Skin of body (tissue), 3 donors: ENCODE data around the gene METTL17. TPM values are rescaled to one million over a fixed set of nuclear protein-coding genes. Genes with fewer than 3 reads are reported as not detected.

Source experiments
- DNase-seq: peaks from one replicate; lab custom pipeline; 2025; lab: John Stamatoyannopoulos, UW
- small RNA-seq: library from RNA; depleted of rRNA; stranded (forward); fragments of <200 nt; gene quantifications from one replicate; pipeline ENCODE3, GENCODE V24; 2014; ENCODE audit warnings: low replicate concordance
- total RNA-seq: library from RNA; depleted of rRNA; stranded (reverse); fragments of >200 nt; gene quantifications from one replicate; pipeline ENCODE4 v1.2.3, GENCODE V29; 2014

Gene METTL17
- total RNA-seq, 1 donor from 2014 or later: 34.0 TPM

- no peak for DNase-seq
Observed at GRCh38 chr14:21041676-21042433, 52.1 kb downstream of the METTL17 start, which contains the start of gene RNASE7. Gene RNASE7, plus strand, starts transcription at chr14:21042362. Its CDS starts 631 bp downstream, at chr14:21042993.

DNA sequence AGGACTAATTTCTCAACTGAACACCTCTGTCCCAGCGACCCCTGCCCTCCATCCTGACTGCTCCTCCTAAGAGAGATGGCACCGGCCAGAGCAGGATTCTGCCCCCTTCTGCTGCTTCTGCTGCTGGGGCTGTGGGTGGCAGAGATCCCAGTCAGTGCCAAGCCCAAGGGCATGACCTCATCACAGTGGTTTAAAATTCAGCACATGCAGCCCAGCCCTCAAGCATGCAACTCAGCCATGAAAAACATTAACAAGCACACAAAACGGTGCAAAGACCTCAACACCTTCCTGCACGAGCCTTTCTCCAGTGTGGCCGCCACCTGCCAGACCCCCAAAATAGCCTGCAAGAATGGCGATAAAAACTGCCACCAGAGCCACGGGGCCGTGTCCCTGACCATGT is 53.1 kb downstream of the METTL17 start:
- no peak for DNase-seq

DNA sequence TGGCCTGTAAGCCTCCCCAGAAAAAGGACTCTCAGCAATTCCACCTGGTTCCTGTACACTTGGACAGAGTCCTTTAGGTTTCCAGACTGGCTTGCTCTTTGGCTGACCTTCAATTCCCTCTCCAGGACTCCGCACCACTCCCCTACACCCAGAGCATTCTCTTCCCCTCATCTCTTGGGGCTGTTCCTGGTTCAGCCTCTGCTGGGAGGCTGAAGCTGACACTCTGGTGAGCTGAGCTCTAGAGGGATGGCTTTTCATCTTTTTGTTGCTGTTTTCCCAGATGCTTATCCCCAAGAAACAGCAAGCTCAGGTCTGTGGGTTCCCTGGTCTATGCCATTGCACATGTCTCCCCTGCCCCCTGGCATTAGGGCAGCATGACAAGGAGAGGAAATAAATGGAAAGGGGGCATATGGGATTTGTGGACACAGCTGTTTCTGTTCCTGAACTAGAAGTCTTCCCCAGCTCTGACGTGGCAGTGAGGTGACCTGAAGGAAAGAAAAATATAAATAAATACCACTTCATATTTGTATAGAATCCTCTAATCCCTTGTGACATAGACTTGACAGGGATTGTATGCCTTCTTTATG is 53.7 kb downstream of the METTL17 start:
- no peak for DNase-seq

DNA sequence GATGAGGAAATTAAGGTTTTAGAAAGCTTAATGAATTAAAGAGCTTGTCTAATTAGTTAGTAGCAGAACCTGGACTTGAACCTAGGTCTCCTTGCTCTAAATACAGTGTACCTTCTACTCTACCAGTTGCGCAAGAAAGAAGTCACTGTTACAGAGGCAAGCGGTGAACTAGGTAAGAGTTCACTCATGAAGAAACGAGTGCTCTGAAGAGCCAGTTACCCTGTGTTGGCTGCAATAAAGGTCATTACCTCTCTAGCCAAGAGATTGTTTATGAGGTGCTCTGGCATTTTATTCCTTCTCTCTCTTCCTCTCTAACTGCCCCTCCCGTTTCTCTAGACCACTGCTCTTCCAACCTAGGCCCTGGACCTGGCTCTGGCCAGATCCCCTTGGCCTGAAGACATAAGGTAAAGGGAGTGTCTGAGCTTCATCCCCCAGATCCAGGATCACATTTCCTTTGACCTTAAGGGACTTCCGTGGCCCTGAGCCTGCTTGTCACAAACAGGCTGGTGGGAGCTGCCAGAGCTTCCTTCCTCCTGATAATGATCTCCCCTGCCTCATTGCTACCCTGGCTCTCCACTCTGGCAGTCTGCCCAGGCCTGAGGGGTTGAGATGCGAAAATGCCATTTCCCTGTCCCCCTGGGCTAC is 54.3 kb downstream of the METTL17 start:
- DNase-seq: no peak

Small RNA genes lying within 50 kb of the gene (small RNA-seq; reads per million reads assigned to genes)
- not detected for gene RN7SL189P

Other genes with a start within 250 kb of the METTL17 start
- gene EDDM3A, start 244.1 kb upstream of the METTL17 start, total RNA-seq: not detected
- gene EDDM3B, start 221.6 kb upstream of the METTL17 start, total RNA-seq: not detected
- gene RNASE6, start 208.7 kb upstream of the METTL17 start, total RNA-seq: 7.9 TPM
- 148 TPM for gene RNASE1, start 187.1 kb upstream of the METTL17 start, total RNA-seq
- gene RNASE3, start 98.6 kb upstream of the METTL17 start, total RNA-seq: 2.7 TPM
- 6.1 TPM for gene RNASE2, start 34.5 kb upstream of the METTL17 start, total RNA-seq
- gene SLC39A2, start 9.3 kb downstream of the METTL17 start, total RNA-seq: 9.5 TPM
- 113 TPM for gene NDRG2, start 35.1 kb downstream of the METTL17 start, total RNA-seq
- not detected for gene TPPP2, start 40.2 kb downstream of the METTL17 start, total RNA-seq
- not detected for gene RNASE13, start 44.8 kb downstream of the METTL17 start, total RNA-seq
- 0.79 TPM for gene RNASE7, start 52.4 kb downstream of the METTL17 start, total RNA-seq
- not detected for gene RNASE8, start 67.8 kb downstream of the METTL17 start, total RNA-seq
- gene ARHGEF40, start 80.3 kb downstream of the METTL17 start, total RNA-seq: 37.2 TPM
- gene ZNF219, start 108.7 kb downstream of the METTL17 start, total RNA-seq: 5.4 TPM
- gene TMEM253, start 111.1 kb downstream of the METTL17 start, total RNA-seq: 0.39 TPM
- not detected for gene OR5AU1, start 166.1 kb downstream of the METTL17 start, total RNA-seq